Endothelial cell of umbilical vein (primary cell): ENCODE results near the gene GPHA2. TPM values are rescaled to one million over a fixed set of nuclear protein-coding genes. Genes with fewer than 3 reads are reported as not detected.

Experiments used
- BruUV-seq: library from RNA; stranded (reverse); fragments of 400-500 nt; replicated peaks from 2 replicates; lab custom pipeline; 2021; lab: Mats Ljungman, UMichigan
- CTCF ChIA-PET: fragments of 300-600, 350-600 bp; sonication (Branson Sonifier 250); formaldehyde crosslinking; loops from one replicate; lab custom pipeline; 2021; ENCODE audit warnings: antibody characterized with exemption, inconsistent platforms; lab: Charles Lee
- POLR2A ChIA-PET: fragments of 300-600, 350-600 bp; sonication (Branson Sonifier 250); formaldehyde crosslinking; loops from one replicate; lab custom pipeline; 2021; ENCODE audit warnings: antibody characterized with exemption, inconsistent platforms; lab: Charles Lee
- DNase-seq: peaks from one replicate; pipeline ENCODE4 v3.0.0-alpha.2; 2011; ENCODE audit warnings: low read depth, low spot score
- FAIRE-seq: peaks from 2 replicates; lab custom pipeline; 2011; peaks lifted over from hg19 to GRCh38; lab: Jason Lieb, UNC
- H2AFZ ChIP-seq: 2 replicates; pipeline ENCODE4 v1.6.0; 2012; ENCODE audit warnings: low read depth, low read length, control low read depth, inconsistent platforms
- H3K27ac ChIP-seq: 2 replicates; pipeline ENCODE4 v1.5.1; 2011; ENCODE audit warnings: low read depth, mild to moderate bottlenecking, control low read depth, low read length, moderate library complexity; ENCODE audit not compliant: insufficient read depth
- H3K27me3 ChIP-seq, 2 experiments: 2 replicates each; pipeline versions ENCODE4 v1.6.0 to v1.6.1; 2011; ENCODE audit warnings: low read length in 2 of 2, mixed read lengths in 1 of 2; ENCODE audit not compliant: control insufficient read depth in 2 of 2, insufficient read depth in 2 of 2
- H3K36me3 ChIP-seq, 2 experiments: 2 replicates in 1 of 2; 3 replicates in 1 of 2; pipeline ENCODE4 v1.5.1; 2011; ENCODE audit warnings: low read length in 2 of 2, mild to moderate bottlenecking in 1 of 2, moderate library complexity in 1 of 2; ENCODE audit not compliant: control insufficient read depth in 2 of 2, insufficient read depth in 2 of 2; ENCODE audit errors: extremely low read depth in 1 of 2
- H3K4me1 ChIP-seq: 3 replicates; pipeline ENCODE4 v1.5.1; 2011; ENCODE audit warnings: mild to moderate bottlenecking, low read length; ENCODE audit not compliant: control insufficient read depth, insufficient read depth; ENCODE audit errors: extremely low read depth
- H3K4me2 ChIP-seq: 2 replicates; pipeline ENCODE4 v1.6.1; 2011; ENCODE audit warnings: low read length, control low read depth, mixed read lengths; ENCODE audit not compliant: insufficient read depth
- H3K4me3 ChIP-seq, 3 experiments: fragments of 200-600 bp in 1 of 3; sonication (generic), shearing (Covaris generic) in 1 of 3; replicated peaks in 1 of 3; 2 replicates each; pipeline ENCODE4 v1.5.1; 2011 to 2016; ENCODE audit warnings: control low read depth in 3 of 3, low read length in 3 of 3, mild to moderate bottlenecking in 2 of 3, inconsistent platforms in 1 of 3, low read depth in 1 of 3, moderate library complexity in 1 of 3; ENCODE audit not compliant: insufficient read depth in 1 of 3
- H3K79me2 ChIP-seq: 2 replicates; pipeline ENCODE4 v1.6.0; 2012; ENCODE audit warnings: low read length, inconsistent platforms; ENCODE audit not compliant: control insufficient read depth, insufficient read depth
- H3K9ac ChIP-seq: replicated peaks from 2 replicates; pipeline ENCODE3; 2011; ENCODE audit warnings: low read length, control low read depth; ENCODE audit not compliant: insufficient read depth; ENCODE audit errors: extremely low read depth
- H3K9me1 ChIP-seq: replicated peaks from 3 replicates; pipeline ENCODE4 v1.6.0; 2011; ENCODE audit warnings: mild to moderate bottlenecking, low read length; ENCODE audit not compliant: control insufficient read depth, insufficient read depth; ENCODE audit errors: extremely low read depth
- H3K9me3 ChIP-seq: replicated peaks from 2 replicates; pipeline ENCODE4 v1.5.1; 2012; ENCODE audit warnings: low read length, inconsistent platforms; ENCODE audit not compliant: control insufficient read depth, insufficient read depth
- H4K20me1 ChIP-seq: replicated peaks from 2 replicates; pipeline ENCODE3; 2011; ENCODE audit warnings: mild to moderate bottlenecking, low read length; ENCODE audit not compliant: control insufficient read depth, insufficient read depth; ENCODE audit errors: extremely low read depth
- CTCF ChIP-seq, 2 donors: IDR thresholded peaks; 1 replicate in 1 of 2; 2 replicates in 1 of 2; pipeline ENCODE4 v1.5.1; 2011; ENCODE audit warnings: low read length in 2 of 2, mild to moderate bottlenecking in 2 of 2, moderate library complexity in 2 of 2, control low read depth in 1 of 2, inconsistent platforms in 1 of 2, low read depth in 1 of 2; ENCODE audit not compliant: insufficient read depth in 1 of 2; ENCODE audit errors: extremely low read depth in 1 of 2
- EZH2 ChIP-seq: IDR thresholded peaks from 2 replicates; pipeline ENCODE4 v1.6.1; 2012; ENCODE audit warnings: borderline replicate concordance, low read depth, mild to moderate bottlenecking, moderate library complexity, low read length, inconsistent platforms; ENCODE audit not compliant: severe bottlenecking
- FOS ChIP-seq: IDR thresholded peaks from 2 replicates; pipeline ENCODE4 v1.6.1; 2011; ENCODE audit warnings: mild to moderate bottlenecking, low read length, moderate library complexity, borderline replicate concordance; ENCODE audit not compliant: insufficient read depth
- GATA2 ChIP-seq: IDR thresholded peaks from 2 replicates; pipeline ENCODE4 v1.7.0; 2011; ENCODE audit warnings: low read depth, mild to moderate bottlenecking, moderate library complexity, mixed read lengths, low read length; ENCODE audit not compliant: insufficient read length, insufficient read depth
- JUN ChIP-seq: IDR thresholded peaks from 2 replicates; pipeline ENCODE4 v1.6.1; 2011; ENCODE audit warnings: borderline replicate concordance, low read depth; ENCODE audit not compliant: insufficient read length, insufficient read depth
- MAX ChIP-seq: IDR thresholded peaks from 2 replicates; pipeline ENCODE4 v1.6.1; 2011; ENCODE audit not compliant: insufficient read depth, insufficient read length
- MYC ChIP-seq: IDR thresholded peaks from one replicate; pipeline ENCODE4 v1.6.1; 2011; ENCODE audit warnings: mild to moderate bottlenecking, low read depth, low read length
- POLR2A ChIP-seq: IDR thresholded peaks from 2 replicates; pipeline ENCODE4 v1.6.1; 2012; ENCODE audit warnings: low read depth, mild to moderate bottlenecking, control low read depth, low read length
- POLR2AphosphoS5 ChIP-seq: IDR thresholded peaks from 2 replicates; pipeline ENCODE4 v1.6.1; 2012; ENCODE audit warnings: low read depth, mild to moderate bottlenecking, control low read depth, low read length, moderate library complexity; ENCODE audit not compliant: insufficient read depth
- dilution Hi-C: fragments of 300-500 bp; cut with MboI; formaldehyde crosslinking; loops from one replicate; pipeline ENCODE4 v1.15.0; 2019; ENCODE audit warnings: low sequenced_read_pairs; ENCODE audit not compliant: extremely low pct_ligation_motif_present
- intact Hi-C: fragments of 100-400 bp; cut with micrococcal nuclease; formaldehyde crosslinking; loops from one replicate; pipeline ENCODE4 v1.10.0; 2022
- polyA plus RNA-seq, 4 experiments: library from polyadenylated mRNA; depleted of rRNA in 3 of 4; stranded (reverse) in 3 of 4; unstranded in 1 of 4; fragments of >200 nt; gene quantifications; 2 replicates each; pipeline versions ENCODE4 v1.2.1 to v1.2.3, GENCODE V29; 2011 to 2012; ENCODE audit warnings: missing spikeins in 1 of 4
- total RNA-seq: library from RNA; stranded (reverse); gene quantifications from 2 replicates; pipeline ENCODE4 v1.2.3, GENCODE V29; 2021

Gene GPHA2
- total and polyA plus RNA-seq, 2 donors (not counting 3 experiments of a cell fraction or from before 2014, with no cell fraction given), result not detected

- no peak overlapping the region for H2AFZ ChIP-seq
- BruUV-seq, result no TSS peak
- H3K9me3 ChIP-seq, result no peaks in the 10 kb centered on the region
- no peak overlapping the region for H3K4me3 ChIP-seq
- no peaks in the 10 kb centered on the region for H3K36me3 ChIP-seq
- no peak for DNase-seq
- dilution Hi-C loops (no loop called here), intact Hi-C loops (loop anchor here (1.0 kb wide), 2 partner anchors 11 to 42 kb away; partner anchors contain the start of gene EHD1)
- peaks cover 12% of the 10 kb centered on the region for H3K4me1 ChIP-seq
- CTCF ChIA-PET, result interaction anchor here (0.9 to 9.4 kb wide), 2 partner anchors 18 to 41 kb away, joined by 5 to 168 read pairs; partner anchors contain the start of gene CDC42BPG
- POLR2A ChIA-PET, result no interaction called here
- no peak overlapping the region for H3K4me2 ChIP-seq
- H3K79me2 ChIP-seq, result no peaks in the 10 kb centered on the region
- H3K27ac ChIP-seq, result no peak overlapping the region
- no peaks in the 10 kb centered on the region for H3K9me1 ChIP-seq
- no peaks in the 10 kb centered on the region for H4K20me1 ChIP-seq
- no peak for FAIRE-seq
- TF ChIP-seq POLR2AphosphoS5, result no peak
- no peak for TF ChIP-seq GATA2
- no peak for TF ChIP-seq POLR2A
- no peak for TF ChIP-seq EZH2
- TF ChIP-seq FOS, result no peak
- no peak for TF ChIP-seq MYC
- TF ChIP-seq CTCF (IDR thresholded peaks at IDR 0.05; ENCODE audit: extremely low read depth in 1 of 2, insufficient read depth in 1 of 2, low read depth in 1 of 2, low read length in 2 of 2), result no peak
- TF ChIP-seq JUN, result no peak
- TF ChIP-seq MAX, result no peak
- no peaks in the 10 kb centered on the region for H3K27me3 ChIP-seq
- no peak overlapping the region for H3K9ac ChIP-seq
Observed at GRCh38 chr11:64888729-64889511, 46.8 kb downstream of the GPHA2 start.
